OCI-LY1 (cell line): ENCODE measurements around the gene PDCL3.

Source experiments
- EZH2 ChIP-seq: fragments of 200-600 bp; sonication (generic), shearing (Covaris generic); IDR thresholded peaks from 2 replicates; pipeline ENCODE4 v1.8.0; 2017; ENCODE audit warnings: borderline replicate concordance, mixed run types, mild to moderate bottlenecking, antibody characterized with exemption, low read length, moderate library complexity, mixed read lengths
- TF ChIP-seq, protein P1 (sequence below): fragments of 200-600 bp; sonication (generic), shearing (Covaris generic); IDR thresholded peaks from 2 replicates; pipeline ENCODE4 v1.5.1; 2017; ENCODE audit warnings: mild to moderate bottlenecking, antibody characterized with exemption, low read length, moderate library complexity, mixed read lengths

DNA sequence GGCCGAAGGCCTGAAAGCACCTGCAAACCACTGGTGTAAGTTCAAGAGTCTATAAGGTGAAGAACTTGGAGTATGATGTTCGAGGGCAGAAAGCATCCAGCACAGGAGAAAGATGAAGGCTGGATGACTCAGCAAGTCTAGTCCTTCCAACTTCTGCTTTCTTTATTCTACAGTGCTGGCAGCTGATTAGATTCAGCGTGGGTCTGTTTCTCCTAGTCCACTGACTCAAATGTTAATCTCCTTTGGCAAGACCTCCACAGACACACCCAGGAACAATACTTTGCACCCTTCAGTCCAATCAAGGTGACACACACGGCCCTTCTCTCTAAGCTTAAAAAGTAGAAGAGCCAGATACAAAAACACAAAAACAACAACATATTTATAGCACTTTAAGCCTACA, 49.1 kb upstream of the PDCL3 start:
- TF ChIP-seq, protein P1, sequence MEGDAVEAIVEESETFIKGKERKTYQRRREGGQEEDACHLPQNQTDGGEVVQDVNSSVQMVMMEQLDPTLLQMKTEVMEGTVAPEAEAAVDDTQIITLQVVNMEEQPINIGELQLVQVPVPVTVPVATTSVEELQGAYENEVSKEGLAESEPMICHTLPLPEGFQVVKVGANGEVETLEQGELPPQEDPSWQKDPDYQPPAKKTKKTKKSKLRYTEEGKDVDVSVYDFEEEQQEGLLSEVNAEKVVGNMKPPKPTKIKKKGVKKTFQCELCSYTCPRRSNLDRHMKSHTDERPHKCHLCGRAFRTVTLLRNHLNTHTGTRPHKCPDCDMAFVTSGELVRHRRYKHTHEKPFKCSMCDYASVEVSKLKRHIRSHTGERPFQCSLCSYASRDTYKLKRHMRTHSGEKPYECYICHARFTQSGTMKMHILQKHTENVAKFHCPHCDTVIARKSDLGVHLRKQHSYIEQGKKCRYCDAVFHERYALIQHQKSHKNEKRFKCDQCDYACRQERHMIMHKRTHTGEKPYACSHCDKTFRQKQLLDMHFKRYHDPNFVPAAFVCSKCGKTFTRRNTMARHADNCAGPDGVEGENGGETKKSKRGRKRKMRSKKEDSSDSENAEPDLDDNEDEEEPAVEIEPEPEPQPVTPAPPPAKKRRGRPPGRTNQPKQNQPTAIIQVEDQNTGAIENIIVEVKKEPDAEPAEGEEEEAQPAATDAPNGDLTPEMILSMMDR = no peak
- TF ChIP-seq EZH2 = no peak
